Measurements from ENCODE around the gene SLC9A6.

Gene SLC9A6

DNA sequence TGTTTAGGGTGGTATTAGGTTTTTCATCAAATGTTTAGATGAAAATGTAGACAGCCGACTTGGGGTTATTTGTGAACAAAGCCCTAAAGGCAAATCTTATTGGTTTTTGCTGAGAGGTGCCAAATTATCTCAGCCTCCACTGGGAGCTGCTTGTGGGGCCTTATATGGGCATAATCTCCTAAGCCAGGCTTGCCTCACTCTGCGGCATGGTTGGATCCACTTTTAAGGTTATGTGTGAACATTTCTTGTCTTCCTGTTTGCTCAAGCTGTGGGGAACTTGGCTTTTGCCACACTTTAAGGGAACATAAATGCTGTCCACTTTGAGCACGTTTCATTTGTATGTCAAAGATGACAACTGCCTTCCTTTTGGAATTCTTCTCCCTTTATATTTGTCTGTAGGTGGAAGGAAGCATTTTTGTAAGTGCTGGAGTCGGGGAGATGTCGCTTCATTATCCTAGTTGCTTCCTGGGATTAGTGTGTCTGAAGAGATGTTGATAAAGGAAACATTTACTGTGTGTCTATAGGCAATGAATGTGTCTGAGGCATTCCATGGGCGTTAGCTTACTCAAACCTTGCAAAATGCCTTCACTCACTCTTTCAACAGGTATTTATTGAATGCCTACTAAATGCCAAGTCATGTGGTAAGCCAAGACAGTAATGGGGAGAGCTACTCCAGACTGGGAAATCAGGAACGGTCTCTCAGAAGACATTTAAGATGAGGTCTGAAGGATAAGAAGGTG lies 78.3 kb downstream of the SLC9A6 start:
- Histone ChIP-seq H3K36me3 (ENCODE audit: control insufficient read depth, insufficient read depth, low read length) (no peaks in the 10 kb centered on the region), H3K4me3 (replicated peaks; ENCODE audit: low read depth, low read length) (no peak overlapping the region), H3K27me3 (replicated peaks; ENCODE audit: control insufficient read depth, insufficient read depth, low read length) (no peaks in the 10 kb centered on the region; the same call in 1 of the 2 replicates)
- TF ChIP-seq, protein P1, sequence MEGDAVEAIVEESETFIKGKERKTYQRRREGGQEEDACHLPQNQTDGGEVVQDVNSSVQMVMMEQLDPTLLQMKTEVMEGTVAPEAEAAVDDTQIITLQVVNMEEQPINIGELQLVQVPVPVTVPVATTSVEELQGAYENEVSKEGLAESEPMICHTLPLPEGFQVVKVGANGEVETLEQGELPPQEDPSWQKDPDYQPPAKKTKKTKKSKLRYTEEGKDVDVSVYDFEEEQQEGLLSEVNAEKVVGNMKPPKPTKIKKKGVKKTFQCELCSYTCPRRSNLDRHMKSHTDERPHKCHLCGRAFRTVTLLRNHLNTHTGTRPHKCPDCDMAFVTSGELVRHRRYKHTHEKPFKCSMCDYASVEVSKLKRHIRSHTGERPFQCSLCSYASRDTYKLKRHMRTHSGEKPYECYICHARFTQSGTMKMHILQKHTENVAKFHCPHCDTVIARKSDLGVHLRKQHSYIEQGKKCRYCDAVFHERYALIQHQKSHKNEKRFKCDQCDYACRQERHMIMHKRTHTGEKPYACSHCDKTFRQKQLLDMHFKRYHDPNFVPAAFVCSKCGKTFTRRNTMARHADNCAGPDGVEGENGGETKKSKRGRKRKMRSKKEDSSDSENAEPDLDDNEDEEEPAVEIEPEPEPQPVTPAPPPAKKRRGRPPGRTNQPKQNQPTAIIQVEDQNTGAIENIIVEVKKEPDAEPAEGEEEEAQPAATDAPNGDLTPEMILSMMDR (IDR thresholded peaks at IDR 0.05; ENCODE audit: insufficient read depth, low read length, poor library complexity, severe bottlenecking), result no peak
- DNase-seq (ENCODE audit: extremely low read depth, insufficient read length), result no peak

DNA sequence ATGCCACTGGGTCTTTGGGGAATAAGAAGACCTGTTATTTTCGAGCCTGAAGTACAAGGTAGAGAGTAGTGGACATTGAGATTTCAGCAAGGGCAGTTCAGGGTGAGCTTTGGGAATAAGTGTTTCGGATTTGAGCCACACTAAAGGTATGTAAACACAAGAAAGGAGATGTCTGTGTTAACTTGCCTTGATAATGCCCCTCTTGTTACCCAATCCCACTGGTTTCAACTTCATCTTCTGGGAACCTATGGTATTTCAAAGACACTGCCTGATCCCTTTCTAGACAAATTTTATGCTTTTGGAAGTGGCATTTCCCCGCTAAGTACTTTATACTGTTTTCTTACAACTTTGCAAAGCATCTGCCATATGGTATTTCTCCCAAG lies 79.4 kb downstream of the SLC9A6 start:
- H3K36me3 ChIP-seq (ENCODE audit: control insufficient read depth, insufficient read depth, low read length), result no peaks in the 10 kb centered on the region
- H3K27me3 ChIP-seq (replicated peaks; ENCODE audit: control insufficient read depth, insufficient read depth, low read length), result no peaks in the 10 kb centered on the region; the same call in 1 of the 2 replicates
- DNase-seq (ENCODE audit: extremely low read depth, insufficient read length), result no peak
- no peak overlapping the region for H3K4me3 ChIP-seq (replicated peaks; ENCODE audit: low read depth, low read length)
- TF ChIP-seq, protein P1 (IDR thresholded peaks at IDR 0.05; ENCODE audit: insufficient read depth, low read length, poor library complexity, severe bottlenecking), result no peak

DNA sequence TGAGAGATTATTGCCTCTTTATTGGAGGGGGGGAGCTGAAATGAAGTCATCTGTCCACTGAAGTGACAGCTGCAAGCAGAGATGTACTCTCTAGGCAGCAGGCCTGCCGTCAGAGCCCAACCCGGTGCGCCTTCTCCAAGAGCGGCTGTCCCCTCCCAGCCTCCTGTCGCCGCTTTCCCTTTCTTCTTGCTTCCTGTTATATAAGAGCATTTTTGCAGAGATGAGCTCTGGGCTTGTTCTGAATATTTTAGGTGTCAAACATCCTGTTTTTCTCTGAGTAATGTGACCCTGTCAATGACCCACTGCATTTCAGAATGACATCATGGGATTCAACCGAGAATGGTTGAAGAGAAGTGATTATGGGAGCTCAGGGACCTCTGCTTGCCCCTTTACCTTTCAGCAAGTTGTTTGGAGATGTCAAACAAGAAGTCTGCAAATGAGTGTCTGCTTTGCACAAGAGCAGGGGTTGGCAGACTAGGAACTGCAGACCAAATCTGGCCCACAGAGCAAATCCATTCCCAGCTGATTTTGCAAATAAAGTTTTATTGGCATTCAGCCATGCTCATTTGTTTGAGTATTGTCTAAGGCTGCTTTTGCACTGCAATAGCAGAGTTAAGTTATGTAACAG lies 79.9 kb downstream of the SLC9A6 start:
- TF ChIP-seq, protein P1 (IDR thresholded peaks at IDR 0.05; ENCODE audit: insufficient read depth, low read length, poor library complexity, severe bottlenecking), result no peak
- Histone ChIP-seq H3K27me3 (replicated peaks; ENCODE audit: control insufficient read depth, insufficient read depth, low read length) (no peaks in the 10 kb centered on the region; the same call in 1 of the 2 replicates), H3K36me3 (ENCODE audit: control insufficient read depth, insufficient read depth, low read length) (no peaks in the 10 kb centered on the region), H3K4me3 (replicated peaks; ENCODE audit: low read depth, low read length) (no peak overlapping the region)
- no peak for DNase-seq (ENCODE audit: extremely low read depth, insufficient read length)

DNA sequence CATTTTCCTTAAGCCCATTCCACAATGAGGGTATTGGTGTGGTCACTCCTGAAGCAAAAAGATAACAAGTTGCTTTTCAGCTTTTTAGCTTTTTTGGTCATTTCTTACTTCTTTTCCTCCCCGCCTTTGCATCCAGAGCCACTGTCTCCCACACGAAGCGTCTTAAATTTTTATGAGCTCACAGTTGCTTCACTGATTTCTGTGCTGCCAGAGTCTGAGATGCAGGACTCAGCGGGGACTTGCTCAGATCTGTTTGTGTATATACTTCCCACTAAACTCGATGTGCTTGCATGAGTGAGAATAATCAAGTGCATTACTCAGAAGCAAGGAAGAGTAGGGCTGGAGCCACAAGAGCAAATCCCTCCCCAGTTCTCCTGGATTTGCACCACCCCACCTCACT lies 81.9 kb downstream of the SLC9A6 start:
- DNase-seq (ENCODE audit: extremely low read depth, insufficient read length), result no peak
- Histone ChIP-seq H3K27me3 (replicated peaks; ENCODE audit: control insufficient read depth, insufficient read depth, low read length) (no peaks in the 10 kb centered on the region; the same call in 1 of the 2 replicates), H3K36me3 (ENCODE audit: control insufficient read depth, insufficient read depth, low read length) (no peaks in the 10 kb centered on the region), H3K4me3 (replicated peaks; ENCODE audit: low read depth, low read length) (no peak overlapping the region)
- TF ChIP-seq, protein P1 (IDR thresholded peaks at IDR 0.05; ENCODE audit: insufficient read depth, low read length, poor library complexity, severe bottlenecking), result no peak

DNA sequence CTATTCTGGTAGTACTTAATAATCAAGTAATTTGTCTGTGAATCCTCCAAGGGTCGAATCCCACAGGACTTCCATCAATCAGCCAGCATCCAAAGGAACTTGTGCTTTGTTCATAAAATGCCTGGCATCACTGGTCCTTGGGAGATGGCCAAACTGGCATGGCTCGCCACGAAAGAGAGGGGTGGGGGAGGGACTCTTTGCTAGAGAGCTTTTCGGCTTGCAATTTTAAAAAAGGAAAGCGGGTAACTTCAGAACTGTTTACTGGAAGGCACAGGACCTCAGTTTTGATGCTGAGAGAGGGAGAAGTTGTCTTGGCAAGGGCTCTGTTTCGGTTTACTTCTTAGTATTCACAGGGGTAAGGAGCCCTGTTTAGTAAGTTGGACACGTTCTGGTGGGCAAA lies 82.7 kb downstream of the SLC9A6 start:
- TF ChIP-seq, protein P1 (IDR thresholded peaks at IDR 0.05; ENCODE audit: insufficient read depth, low read length, poor library complexity, severe bottlenecking), result no peak
- Histone ChIP-seq H3K27me3 (replicated peaks; ENCODE audit: control insufficient read depth, insufficient read depth, low read length) (no peaks in the 10 kb centered on the region; the same call in 1 of the 2 replicates), H3K36me3 (ENCODE audit: control insufficient read depth, insufficient read depth, low read length) (no peaks in the 10 kb centered on the region), H3K4me3 (replicated peaks; ENCODE audit: low read depth, low read length) (no peak overlapping the region)
- DNase-seq (ENCODE audit: extremely low read depth, insufficient read length), result no peak
